NCI-H510A (cell line): ENCODE data around the gene NEGR1.
"Not testable (repeated sequence)": the region's sequence is repeated elsewhere in the genome, so short reads cannot be mapped to it uniquely, and the experiment has no call there.

Experiments
- DNase-seq: peaks from one replicate; lab custom pipeline; 2025; lab: John Stamatoyannopoulos, UW

Gene NEGR1

DNA sequence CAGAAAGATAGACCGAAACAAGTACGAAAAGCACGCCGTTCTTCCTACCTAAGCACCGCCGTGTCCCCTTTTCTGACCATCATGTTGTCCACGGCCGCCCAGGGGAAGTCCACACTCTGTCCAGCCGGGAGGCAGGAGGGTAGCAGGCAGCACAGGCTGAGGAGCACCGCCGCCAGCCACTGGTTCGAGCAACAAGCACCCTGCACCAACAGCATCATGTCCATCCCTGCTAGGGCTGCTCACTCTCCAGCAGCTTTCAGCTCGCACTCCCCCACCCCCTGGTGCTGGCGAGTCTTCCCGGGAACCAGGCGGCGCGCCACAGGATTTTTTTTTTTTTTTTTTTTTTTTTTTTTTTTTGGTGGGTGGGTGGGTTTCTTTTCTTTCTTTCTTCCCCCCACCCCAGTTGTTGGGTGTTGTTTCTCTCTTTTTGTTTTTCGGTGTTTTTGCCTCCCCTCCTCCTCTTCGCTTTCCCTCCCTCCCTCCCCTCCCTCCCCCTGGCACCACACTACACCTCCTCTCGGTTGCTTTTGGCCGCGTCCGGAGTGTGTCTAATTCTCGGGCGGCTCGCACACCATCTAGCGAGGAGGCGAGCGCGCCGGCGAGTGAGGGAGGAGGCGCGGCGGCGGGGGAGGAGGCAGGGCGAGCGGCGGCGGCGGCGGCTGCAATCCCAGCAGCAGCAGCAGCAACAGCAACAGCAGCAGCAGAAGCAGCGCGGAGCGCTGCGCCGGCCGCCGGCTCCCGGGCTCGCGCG, at the start of gene NEGR1:
TSS of gene NEGR1 (minus strand) at position 269 of the 751 bp plus-strand sequence.
- DNase-seq, result peak; percentile 91

DNA sequence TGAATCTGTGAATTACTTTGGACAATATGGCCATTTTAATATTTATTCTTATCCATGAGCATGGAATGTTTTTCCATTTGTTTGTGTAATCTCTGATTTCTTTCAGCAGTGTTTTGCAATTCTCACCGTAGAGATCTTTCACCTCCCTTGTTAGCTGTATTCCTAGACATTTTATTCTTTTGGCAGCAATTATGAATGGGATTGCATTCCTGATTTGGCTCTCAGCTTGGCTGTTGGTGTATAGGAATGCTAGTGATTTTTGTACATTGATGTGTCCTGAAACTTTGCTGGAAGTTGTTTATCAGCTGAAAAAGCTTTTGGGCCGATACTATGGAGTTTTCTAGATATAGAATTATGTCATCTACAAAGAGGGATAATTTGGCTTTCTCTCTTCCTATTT, 44.2 kb upstream of the NEGR1 start:
- DNase-seq, result no peak

DNA sequence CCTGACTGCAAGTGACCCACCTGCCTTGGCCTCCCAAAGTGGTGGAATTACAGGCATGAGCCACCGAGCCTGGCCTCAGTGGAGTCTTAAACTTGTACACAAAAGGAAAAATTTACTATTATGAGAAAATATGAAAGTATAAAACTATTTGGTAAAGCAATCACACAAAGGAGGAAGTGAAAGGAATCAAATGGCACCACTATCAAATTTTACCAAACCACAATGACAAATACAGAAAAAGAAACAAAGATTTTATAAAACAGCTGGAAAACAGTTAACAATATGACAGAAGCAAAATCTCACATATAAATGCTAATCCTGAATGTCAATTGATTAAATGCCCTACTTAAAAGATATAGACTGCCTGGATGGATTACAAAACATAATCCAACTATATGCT, 42.1 kb upstream of the NEGR1 start:
- no peak for DNase-seq

DNA sequence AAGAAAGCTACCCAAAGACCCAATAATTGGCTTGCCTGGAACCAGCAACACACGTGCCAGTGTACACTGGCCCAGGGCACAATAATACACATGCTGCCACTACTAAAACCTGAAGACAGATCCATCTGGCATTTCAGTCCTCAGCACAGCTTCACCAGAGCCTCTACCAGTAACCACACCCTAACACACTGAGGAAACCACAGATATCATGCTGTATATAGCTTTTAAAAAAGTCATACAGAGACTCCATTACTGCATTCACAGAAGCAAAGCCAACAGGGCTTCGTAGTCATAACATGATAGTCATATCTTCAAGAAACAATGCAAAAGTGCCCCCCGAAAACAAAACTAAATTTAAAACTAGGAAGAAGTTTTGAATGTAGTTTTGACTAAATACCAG, 40.6 kb upstream of the NEGR1 start:
- no peak for DNase-seq

DNA sequence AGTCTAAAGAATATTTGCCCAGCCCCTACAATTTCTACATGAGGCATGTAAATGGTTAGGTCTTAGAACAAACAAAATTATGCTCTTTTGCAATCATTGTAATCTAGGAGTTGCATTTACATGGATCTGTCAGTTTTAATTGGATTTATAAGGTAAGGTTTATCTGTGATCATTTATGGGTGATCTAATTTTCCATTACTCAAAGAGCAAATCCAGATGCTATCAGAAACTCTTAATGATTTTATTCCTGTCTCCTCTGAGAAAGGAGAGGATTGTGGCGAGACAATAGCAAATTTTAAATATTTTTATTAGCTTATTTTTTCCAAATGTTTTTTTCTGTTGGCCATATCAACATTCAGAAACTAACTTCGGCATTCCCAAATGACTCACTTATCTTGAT, 14.2 kb upstream of the NEGR1 start:
- DNase-seq, result no peak

DNA sequence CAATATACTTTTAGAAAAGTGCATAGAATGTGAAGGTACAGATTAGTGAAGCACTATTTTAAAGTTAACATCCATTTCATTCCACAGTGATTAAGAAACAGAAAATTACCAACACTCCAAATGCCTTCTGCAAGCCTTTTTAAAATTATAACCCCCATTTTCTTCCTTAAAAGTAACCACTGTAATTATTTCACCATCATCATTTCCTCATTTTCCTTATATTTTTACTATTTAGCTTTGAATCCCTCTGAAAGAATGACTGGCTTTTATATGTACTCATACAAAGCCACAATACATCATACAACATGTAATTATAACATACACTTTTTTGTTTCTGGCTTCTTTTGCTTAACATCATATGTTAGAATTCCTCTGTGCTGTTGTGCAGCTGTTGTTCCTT, 6.5 kb upstream of the NEGR1 start:
- no peak for DNase-seq

DNA sequence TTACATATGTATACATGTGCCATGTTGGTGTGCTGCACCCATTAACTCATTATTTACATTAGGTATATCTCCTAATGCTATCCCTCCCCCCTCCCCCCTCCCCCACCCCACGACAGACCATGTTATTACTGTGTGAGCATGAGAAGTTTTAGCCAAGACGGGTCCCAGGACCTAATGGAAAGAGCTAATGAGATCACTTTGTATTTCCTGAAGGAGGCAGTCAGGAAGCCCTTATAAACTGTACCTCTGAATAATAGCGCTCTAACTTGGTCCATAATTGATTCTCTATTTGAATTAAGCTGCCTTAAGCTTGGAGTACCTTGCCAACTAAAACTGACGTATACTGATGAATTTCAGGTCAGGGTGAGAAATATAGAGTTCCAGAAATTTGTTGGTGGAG, 4.1 kb upstream of the NEGR1 start:
- DNase-seq, result no peak

DNA sequence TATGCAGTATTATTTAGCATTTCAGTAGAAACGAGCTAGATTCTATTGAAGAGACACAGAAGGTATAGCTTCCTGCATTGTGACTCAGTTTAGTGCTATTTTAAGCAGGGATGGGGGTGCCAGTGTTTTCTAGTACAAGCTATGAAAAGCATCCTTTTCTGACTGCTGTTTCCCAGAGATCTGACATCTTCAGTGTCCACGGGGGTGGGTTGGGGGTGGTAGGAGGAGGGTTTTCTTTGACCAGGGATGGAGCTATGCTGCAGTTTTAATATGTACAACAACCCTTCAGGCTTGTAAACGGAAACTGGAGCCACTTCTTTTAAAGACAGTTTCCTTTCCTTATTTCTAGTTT, 2.7 kb upstream of the NEGR1 start:
- DNase-seq, result no peak

DNA sequence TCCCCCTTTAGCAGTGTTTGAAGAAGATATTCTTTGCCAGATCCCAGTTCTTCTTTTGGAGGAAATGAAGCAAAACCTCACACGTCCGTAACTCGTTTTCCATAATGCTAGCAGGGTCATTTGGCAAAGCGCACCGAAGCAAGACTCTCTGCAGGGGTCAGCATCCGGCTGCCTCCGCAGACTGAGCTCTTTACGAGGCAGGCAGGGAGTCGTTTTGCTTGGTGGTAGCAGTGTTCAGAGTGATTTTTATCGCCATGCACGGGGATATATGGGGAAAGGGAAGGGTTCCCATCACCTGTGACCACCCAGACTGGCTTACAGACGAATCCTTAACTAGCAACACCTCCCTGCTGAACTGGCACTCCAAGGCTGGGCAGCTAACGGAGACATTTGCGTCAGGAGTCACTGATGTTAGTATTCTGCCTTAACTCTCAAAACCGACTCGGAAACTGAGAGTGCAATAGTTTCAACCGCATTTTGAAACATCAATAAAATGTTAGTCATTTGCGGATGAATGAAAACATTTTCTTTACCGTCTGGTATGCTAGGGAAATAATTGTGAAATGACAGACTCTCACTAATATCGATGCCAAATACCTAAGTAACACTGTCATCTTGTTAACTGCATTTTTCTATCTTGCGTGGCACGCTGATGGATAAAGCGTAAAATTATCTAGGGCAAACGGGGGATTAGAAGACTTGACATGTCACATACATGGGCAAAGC, 2.2 kb upstream of the NEGR1 start:
- DNase-seq, result peak; percentile 53

DNA sequence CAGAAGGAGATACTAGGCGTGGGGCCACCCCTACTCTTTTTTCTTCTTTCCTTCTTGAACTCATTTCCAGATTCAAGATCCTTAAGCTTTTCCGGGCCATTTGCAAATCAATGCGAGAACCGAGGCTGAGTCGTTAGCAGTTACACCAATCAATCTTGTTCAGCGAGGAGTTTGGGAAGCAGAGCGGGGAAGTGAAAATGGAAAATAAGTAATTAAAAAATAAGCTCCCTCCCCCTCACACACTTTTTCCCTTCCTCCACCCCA, 1.7 kb upstream of the NEGR1 start:
- DNase-seq, result no peak

DNA sequence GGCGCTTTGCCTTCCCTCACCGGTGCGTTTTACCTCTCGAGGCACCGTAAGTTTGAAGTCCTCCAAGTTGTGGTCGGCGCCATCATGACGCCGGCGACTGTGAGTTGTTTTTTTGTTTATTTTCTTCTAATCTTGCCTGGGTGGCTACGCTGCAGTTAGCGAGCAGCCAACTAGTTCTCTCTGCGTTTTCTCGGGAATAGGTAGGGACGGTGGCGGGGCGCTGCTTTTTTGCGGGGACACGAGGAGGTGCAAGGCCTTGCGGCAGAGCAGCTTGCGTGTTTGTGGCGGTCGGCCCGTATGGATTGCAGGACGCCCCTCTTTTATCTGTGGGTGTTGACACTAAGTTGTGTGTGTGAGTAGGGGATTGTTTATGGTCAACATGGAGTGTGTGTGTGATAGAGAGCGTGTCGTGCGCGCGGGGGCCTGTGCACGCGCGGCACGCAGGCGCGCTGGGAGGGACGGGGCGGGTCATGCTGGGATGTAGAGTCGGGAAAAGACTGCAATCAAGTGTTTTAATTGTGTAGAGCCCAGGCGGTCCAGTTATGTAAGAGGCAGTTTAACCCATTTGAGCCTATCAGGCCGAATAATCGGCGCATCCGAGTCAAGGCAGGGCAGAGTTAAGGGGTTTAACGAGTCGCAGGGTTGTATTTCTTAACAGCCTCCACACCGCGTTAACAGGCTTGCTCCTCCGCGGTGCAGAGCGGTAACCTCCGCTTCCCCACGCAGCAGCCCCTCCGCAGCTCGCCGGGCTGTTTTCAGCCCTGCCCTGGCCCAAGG, 1.2 kb upstream of the NEGR1 start:
- peak; percentile 69 for DNase-seq

DNA sequence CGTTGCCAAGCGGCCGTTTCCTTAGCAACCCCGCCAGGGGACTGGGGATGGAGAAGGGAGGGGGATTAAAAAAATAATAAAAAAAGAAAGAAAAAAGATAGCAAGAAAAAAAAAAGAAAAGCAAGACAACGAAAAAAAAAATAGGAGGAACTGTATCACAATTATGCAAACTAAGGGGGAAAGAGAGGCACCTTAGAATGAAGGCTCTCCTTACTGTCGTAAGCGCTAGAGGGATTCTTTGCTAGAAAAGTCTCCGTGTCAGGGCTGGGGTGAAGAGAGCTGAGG, 625 bp upstream of the NEGR1 start:
- no peak for DNase-seq

DNA sequence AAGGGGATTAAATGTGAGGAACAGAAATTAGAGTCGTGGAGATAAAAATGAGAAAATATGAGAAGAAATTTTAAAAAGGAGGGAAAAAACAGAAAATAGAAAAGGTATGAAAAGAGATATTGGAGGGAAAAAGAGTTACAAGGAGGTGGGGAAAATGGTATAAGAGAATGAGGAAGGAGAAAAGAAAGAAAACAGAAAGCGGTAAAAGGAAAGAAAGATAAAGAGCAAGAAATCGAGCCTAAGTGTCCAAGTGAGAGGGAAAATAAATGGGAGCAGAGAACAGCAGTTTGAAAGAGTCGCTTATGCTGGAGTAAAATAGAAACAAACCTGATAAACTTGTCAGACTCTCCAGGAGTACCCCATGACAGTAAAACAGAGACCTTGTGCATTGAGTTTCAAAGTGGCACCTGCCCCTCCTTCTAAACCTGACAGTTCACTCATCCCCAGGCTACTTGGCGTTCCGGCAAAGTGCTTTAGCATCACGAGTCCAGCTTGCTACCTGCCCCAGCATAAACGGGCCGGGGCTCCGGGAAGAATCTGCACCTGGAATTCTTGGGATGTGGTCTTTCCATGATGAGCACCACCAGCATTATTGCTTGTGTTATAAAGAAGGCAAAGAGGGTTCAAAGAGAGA, 585 bp downstream of the NEGR1 start:
- DNase-seq, result peak; percentile 29

DNA sequence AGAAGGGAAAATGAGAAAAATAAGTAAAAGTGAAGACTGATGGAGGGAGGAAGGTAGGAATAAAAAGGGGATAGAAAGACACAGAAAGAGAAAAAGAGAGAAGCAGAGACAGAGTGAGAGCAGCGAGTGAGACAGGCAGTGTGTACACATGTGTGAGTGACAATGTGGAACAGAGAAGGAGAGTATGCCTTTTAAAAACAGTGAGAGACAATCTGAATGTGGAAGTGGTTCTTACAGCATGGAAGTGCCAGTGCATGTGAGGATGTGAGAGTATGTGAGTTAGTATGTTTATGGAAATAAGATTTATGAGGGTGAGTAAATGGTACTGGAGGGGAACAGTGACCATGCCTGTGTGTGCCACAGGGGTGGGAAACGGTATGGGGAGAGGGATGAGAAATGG, 1.2 kb downstream of the NEGR1 start:
- no peak for DNase-seq

DNA sequence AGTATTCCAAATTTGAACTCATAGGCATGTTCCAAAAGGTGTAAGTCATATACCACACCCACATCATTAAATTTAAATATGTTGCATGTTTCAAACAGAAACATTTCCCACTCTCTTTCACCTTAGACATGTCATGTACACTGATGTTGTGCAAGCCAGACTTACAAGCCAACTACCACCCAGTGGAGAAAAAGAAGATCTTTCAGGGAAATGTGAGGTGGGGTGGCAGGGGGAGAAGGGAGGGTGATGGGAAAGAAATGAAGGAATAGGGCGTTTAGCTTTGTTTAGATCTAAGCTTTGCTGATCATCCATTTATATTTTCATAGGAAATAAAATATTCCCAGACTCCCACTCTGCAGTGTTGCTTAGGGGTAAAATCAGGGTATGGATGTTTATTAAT, 1.6 kb downstream of the NEGR1 start:
- DNase-seq, result no peak

DNA sequence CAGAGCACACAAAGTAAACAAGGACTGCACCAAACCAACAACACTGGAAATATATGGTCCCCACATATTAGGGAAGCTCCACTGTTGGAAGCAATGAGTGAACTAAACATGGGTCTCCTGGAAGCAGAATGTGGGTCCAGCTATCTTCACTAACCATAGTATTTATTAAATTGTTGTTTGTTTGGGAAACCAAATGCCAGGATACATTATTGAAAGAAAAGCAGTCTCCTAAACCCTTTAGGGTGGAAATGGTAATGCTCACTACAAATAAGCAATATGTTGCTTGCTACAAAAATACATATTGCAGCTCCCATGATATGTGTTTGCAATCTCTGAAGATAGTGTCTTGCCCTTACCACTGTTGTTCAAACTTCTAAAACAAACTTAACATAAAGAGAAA, 2.2 kb downstream of the NEGR1 start:
- no peak for DNase-seq

DNA sequence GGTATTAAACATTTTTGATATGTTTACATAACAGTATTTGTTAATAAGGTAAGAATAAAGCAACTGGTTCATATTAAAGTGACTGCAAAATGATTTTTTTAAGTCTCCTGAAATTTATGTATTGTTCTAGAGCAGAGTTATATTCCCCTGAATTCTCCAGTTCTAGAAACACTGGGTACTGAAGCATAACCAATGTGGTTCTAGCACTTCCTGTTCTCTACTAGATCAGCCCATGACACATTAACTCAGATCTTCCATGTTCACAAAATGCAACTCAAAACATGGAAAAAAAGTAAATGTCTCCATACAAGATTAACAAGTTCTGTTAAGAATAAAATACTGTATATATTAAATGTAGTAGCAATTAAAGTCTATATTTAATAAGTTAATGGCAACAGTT, 3.9 kb downstream of the NEGR1 start:
- DNase-seq, result no peak

DNA sequence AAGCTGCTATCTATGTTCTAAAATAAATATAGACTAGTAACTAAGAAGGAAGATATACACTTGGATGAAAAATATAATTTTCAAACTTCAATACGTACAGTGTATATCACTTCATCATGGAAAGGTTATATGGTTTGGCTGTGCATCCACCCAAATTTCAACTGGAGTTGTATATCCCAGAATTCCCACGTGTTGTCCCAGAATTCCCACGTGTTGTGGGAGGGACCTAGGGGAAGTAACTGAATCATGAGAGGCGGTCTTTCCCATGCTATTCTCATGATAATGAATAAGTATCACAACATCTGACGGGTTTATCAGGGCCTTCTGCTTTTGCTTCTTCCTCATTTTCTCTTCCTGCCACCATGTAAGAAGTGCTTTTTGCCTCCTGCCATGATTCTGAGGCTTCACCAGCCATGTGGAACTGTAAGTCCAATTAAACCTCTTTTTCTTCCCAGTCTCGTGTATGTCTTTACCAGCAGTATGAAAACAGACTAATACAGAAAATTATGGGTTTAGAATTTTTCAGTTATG, 10.7 kb downstream of the NEGR1 start:
- DNase-seq, result no peak

DNA sequence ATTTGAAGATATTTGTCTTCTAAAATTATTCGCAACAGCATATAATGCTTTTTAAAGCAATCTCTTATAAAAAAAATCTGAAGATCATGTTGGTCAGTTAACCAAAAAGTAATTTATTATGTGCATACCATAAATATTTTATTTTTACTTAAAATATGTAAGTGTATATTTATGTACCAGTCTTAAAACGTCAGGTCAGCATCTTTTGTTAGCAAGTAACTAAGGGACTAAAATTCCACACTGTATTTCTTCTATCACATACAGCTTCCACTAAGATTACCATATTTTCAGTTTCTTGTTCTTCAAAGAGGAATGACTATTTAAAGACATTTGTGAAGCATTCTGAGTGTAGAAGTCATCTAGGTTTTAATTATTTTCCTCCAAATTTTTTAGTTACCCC, 19.6 kb downstream of the NEGR1 start:
- no peak for DNase-seq

DNA sequence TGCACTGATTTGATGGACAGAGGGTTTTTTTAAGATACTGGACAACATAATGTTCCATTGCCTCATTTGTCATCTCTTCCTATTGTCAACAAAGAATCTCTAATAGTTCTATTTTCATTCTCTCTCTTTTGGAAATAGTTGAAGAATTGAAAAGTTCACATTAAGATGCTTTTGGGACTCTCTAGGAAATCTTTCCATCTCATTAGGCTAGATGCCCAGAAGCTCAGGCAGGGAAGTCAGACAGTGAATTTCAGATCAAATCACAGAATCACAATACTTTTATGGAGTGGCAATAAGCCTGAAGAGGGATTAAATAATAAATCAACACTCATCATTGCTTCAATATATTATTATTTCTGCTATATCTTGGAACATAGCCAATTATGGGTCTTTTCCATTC, 29.2 kb downstream of the NEGR1 start:
- DNase-seq, result no peak

DNA sequence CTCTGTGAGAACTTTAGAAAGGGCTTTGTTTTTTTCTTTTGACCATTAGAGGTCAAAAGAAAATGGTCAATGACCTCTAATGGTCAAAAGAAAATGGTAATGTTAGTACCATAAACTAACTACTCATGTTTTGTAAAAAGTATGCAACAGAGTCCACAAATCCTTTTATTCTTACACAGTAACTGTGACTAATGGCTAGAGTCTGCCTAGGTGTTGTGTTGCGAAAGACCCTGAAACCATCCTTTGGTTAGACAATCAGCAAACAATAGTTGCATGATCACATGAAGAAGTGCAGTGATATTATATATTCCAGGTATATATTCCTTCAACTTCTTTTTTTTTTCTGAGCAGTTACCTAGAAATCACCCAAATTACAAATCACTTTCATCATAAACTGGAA, 40.9 kb downstream of the NEGR1 start:
- DNase-seq, result no peak

DNA sequence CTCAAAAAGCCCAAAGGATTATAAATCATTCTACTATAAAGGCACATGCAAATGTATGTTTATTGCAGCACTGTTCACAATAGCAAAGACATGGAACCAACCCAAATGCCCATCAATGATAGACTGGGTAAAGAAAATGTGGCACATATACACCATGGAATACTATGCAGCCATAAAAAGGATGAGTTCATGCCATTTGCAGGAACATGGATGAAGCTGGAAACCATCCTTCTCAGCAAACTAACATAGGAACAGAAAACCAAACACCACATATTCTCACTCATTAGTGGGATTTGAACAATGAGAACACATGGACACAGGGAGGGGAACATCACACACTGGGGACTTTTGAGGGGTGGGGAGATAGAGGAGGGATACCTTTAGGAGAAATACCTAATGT, 46.4 kb downstream of the NEGR1 start:
- not testable (repeated sequence) for DNase-seq

DNA sequence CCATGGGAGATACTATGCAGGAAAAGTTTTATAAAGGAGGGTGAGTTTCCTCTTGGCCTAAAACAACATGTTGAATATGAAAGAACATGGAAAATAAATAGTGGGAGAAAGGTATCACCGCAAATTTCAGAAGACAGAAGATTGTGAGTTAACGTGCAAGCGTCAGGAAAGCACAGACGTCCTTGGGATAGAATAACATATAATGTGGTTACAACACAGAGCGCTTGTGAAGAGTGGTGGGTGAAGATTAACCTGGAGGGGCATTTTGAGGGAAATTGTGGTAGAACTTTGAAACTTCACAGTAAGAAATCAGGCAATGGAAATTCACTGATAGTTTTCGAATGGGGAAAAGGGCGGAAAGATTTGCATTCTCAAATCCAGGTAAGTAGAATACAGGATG, 47.3 kb downstream of the NEGR1 start:
- DNase-seq, result no peak
